SK-N-SH (cell line): ENCODE data around the gene PDGFC. TPM values are rescaled to one million over a fixed set of nuclear protein-coding genes. Genes with fewer than 3 reads are reported as not detected.

Experiments used
- CTCF ChIA-PET: fragments of 300-600, 350-600 bp; formaldehyde crosslinking; extraction: SDS; loops from one replicate; lab custom pipeline; 2021; lab: Yijun Ruan, JAX
- POLR2A ChIA-PET: fragments of 350-600 bp; sonication (Branson Sonifier 250); formaldehyde crosslinking; extraction: SDS; loops from one replicate; lab custom pipeline; 2020; ENCODE audit warnings: antibody characterized with exemption, inconsistent platforms; lab: Yijun Ruan, JAX
- DNase-seq: peaks from one replicate; pipeline ENCODE4 v3.0.0; 2012
- H2AFZ ChIP-seq: fragments of 200-600 bp; sonication (generic); 2 replicates; pipeline ENCODE4 v1.8.1; 2016; ENCODE audit warnings: antibody characterized with exemption, mild to moderate bottlenecking, low read depth
- H3F3A ChIP-seq: fragments of 200-600 bp; sonication (generic); replicated peaks from 2 replicates; pipeline ENCODE3; 2016; ENCODE audit warnings: antibody characterized with exemption, mild to moderate bottlenecking; ENCODE audit not compliant: insufficient read depth
- H3K27ac ChIP-seq, 2 experiments: fragments of 200-500 bp in 1 of 2; fragments of 200-600 bp in 1 of 2; sonication (Bioruptor generic) in 1 of 2; sonication (generic), shearing (Covaris generic) in 1 of 2; 2 replicates each; pipeline versions ENCODE4 v1.5.1 to v1.6.1; 2014 to 2016; ENCODE audit warnings: low read depth in 2 of 2, inconsistent platforms in 1 of 2, low read length in 1 of 2, mild to moderate bottlenecking in 1 of 2, mixed read lengths in 1 of 2
- H3K27me3 ChIP-seq: fragments of 200-600 bp; sonication (generic), shearing (Covaris generic); 2 replicates; pipeline ENCODE4 v1.6.1; 2016; ENCODE audit warnings: mixed run types; ENCODE audit not compliant: insufficient read depth
- H3K36me3 ChIP-seq, 2 experiments: fragments of 200-500 bp in 1 of 2; fragments of 200-600 bp in 1 of 2; sonication (Bioruptor generic) in 1 of 2; sonication (generic) in 1 of 2; replicated peaks in 1 of 2; 2 replicates each; pipeline versions ENCODE3 to v1.5.1; 2014 to 2016; ENCODE audit warnings: low read length in 1 of 2, mild to moderate bottlenecking in 1 of 2; ENCODE audit not compliant: insufficient read depth in 2 of 2, control insufficient read depth in 1 of 2
- H3K4me1 ChIP-seq, 2 experiments: fragments of 200-500 bp in 1 of 2; fragments of 200-600 bp in 1 of 2; sonication (Bioruptor generic) in 1 of 2; sonication (generic), shearing (Covaris generic) in 1 of 2; 2 replicates each; pipeline versions ENCODE4 v1.5.1 to v1.6.1; 2014 to 2016; ENCODE audit warnings: low read depth in 1 of 2, low read length in 1 of 2, mixed run types in 1 of 2; ENCODE audit not compliant: insufficient read depth in 2 of 2, control insufficient read depth in 1 of 2
- H3K4me2 ChIP-seq: fragments of 200-600 bp; sonication (generic), shearing (Covaris generic); 2 replicates; pipeline ENCODE4 v1.6.1; 2017; ENCODE audit warnings: mixed run types
- H3K4me3 ChIP-seq, 2 experiments: fragments of 200-500 bp in 1 of 2; fragments of 200-600 bp in 1 of 2; sonication (Bioruptor generic) in 1 of 2; sonication (generic), shearing (Covaris generic) in 1 of 2; 2 replicates each; pipeline versions ENCODE4 v1.5.1 to v1.8.1; 2014 to 2016; ENCODE audit warnings: low read depth in 2 of 2, inconsistent platforms in 1 of 2, low read length in 1 of 2, mild to moderate bottlenecking in 1 of 2, mixed read lengths in 1 of 2, moderate library complexity in 1 of 2
- H3K79me2 ChIP-seq: fragments of 200-600 bp; sonication (generic); 2 replicates; pipeline ENCODE4 v1.8.1; 2017; ENCODE audit warnings: mild to moderate bottlenecking; ENCODE audit not compliant: insufficient read depth
- H3K9ac ChIP-seq: fragments of 200-600 bp; sonication (generic); 2 replicates; pipeline ENCODE4 v1.6.1; 2017; ENCODE audit warnings: mixed run types
- H3K9me2 ChIP-seq: fragments of 200-600 bp; sonication (generic); 2 replicates; pipeline ENCODE4 v1.6.1; 2017; ENCODE audit warnings: mixed run types
- H3K9me3 ChIP-seq: fragments of 200-600 bp; sonication (generic); 2 replicates; pipeline ENCODE4 v1.6.1; 2017; ENCODE audit warnings: mixed run types, mild to moderate bottlenecking, moderate library complexity
- H4K20me1 ChIP-seq: fragments of 200-600 bp; sonication (generic); 2 replicates; pipeline ENCODE4 v1.6.1; 2017; ENCODE audit warnings: mild to moderate bottlenecking, mixed run types; ENCODE audit not compliant: insufficient read depth
- EP300 ChIP-seq, 2 experiments: IDR thresholded peaks; 2 replicates each; pipeline versions ENCODE4 v1.4.0 to v1.6.1; 2012; ENCODE audit warnings: borderline replicate concordance in 1 of 2, low read depth in 1 of 2, low read length in 1 of 2
- EZH2phosphoT487 ChIP-seq: fragments of 200-600 bp; sonication (generic); IDR thresholded peaks from 2 replicates; pipeline ENCODE4 v1.6.1; 2017; ENCODE audit warnings: low read depth, mixed run types, mild to moderate bottlenecking, antibody characterized with exemption, moderate library complexity, borderline replicate concordance
- FOSL2 ChIP-seq: IDR thresholded peaks from 2 replicates; pipeline ENCODE4 v1.4.0; 2012; ENCODE audit warnings: low read depth, mild to moderate bottlenecking, moderate library complexity, borderline replicate concordance
- GABPA ChIP-seq: IDR thresholded peaks from 2 replicates; pipeline ENCODE4 v1.4.0; 2012; ENCODE audit warnings: low read depth, mild to moderate bottlenecking
- IRF3 ChIP-seq: fragments of 150-350 bp; IDR thresholded peaks from 2 replicates; pipeline ENCODE4 v1.6.1; 2016; ENCODE audit warnings: mild to moderate bottlenecking, low read depth, low read length
- MEF2A ChIP-seq: IDR thresholded peaks from 2 replicates; pipeline ENCODE4 v1.4.0; 2012; ENCODE audit warnings: low read depth, borderline replicate concordance
- POLR2AphosphoS5 ChIP-seq: IDR thresholded peaks from 2 replicates; pipeline ENCODE4 v1.6.1; 2012; ENCODE audit warnings: low read depth, low read length
- SIN3A ChIP-seq: IDR thresholded peaks from 2 replicates; pipeline ENCODE4 v1.6.1; 2012; ENCODE audit warnings: low read depth, mild to moderate bottlenecking, low read length, moderate library complexity, borderline replicate concordance
- SMC3 ChIP-seq: IDR thresholded peaks from 2 replicates; pipeline ENCODE4 v1.6.1; 2012; ENCODE audit warnings: low read depth, low read length, improper control_type of control experiment
- TCF12 ChIP-seq: IDR thresholded peaks from 2 replicates; pipeline ENCODE4 v1.4.0; 2012
- YY1 ChIP-seq: IDR thresholded peaks from 2 replicates; pipeline ENCODE4 v1.4.0; 2012; ENCODE audit warnings: low read depth, mild to moderate bottlenecking
- WGBS: methylation state at CpG from one replicate; pipeline ENCODE4 v1.1.6; 2017; ENCODE audit warnings: low lambda C conversion rate; 5-methylcytosine and 5-hydroxymethylcytosine counted together
- polyA plus RNA-seq, 3 experiments: library from polyadenylated mRNA; depleted of rRNA; stranded (reverse); fragments of >200 nt; gene quantifications; 2 replicates each; pipeline ENCODE4 v1.2.3, GENCODE V29; 2012
- TF ChIP-seq, protein P1 (sequence below): IDR thresholded peaks from 2 replicates; pipeline ENCODE4 v1.4.0; 2012; ENCODE audit warnings: low read depth

Gene PDGFC
- polyA plus RNA-seq, 1 of the 3 experiments (the other 2 are of a cell fraction) = 29.8 TPM

GRCh38 chr4:156961196-156962057, 10.2 kb downstream of the PDGFC start (continued):
- TF ChIP-seq IRF3 (no peak), EP300 (IDR thresholded peaks at IDR 0.05; ENCODE audit: borderline replicate concordance in 1 of 2, low read depth in 1 of 2, low read length in 1 of 2) (no peak)

GRCh38 chr4:156959298-156959702, 12.3 kb downstream of the PDGFC start:
- no peaks in the 10 kb centered on the region for H3K9me2 ChIP-seq
- WGBS = 58% methylated on average over 3 of the region's 3 CpGs
- peak overlapping the region; percentile 36 for H3K4me2 ChIP-seq
- no peak overlapping the region for H3K4me3 ChIP-seq
- no peak for TF ChIP-seq EZH2phosphoT487
- TF ChIP-seq, protein P1, sequence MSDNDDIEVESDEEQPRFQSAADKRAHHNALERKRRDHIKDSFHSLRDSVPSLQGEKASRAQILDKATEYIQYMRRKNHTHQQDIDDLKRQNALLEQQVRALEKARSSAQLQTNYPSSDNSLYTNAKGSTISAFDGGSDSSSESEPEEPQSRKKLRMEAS = no peak
- no peak for TF ChIP-seq MEF2A
- TF ChIP-seq SIN3A = no peak
- TF ChIP-seq GABPA = no peak
- TF ChIP-seq YY1 = no peak
- TF ChIP-seq POLR2AphosphoS5 = no peak
- no peak for TF ChIP-seq FOSL2
- TF ChIP-seq SMC3 = no peak
- TF ChIP-seq TCF12 = no peak
- peaks cover 0 to 71% of the 10 kb centered on the region in 2 experiments for H3K4me1 ChIP-seq
- H3K79me2 ChIP-seq = peaks cover 100% of the 10 kb centered on the region
- H3K36me3 ChIP-seq = no peaks in the 10 kb centered on the region
- peak overlapping the region; percentile 34 to 49; a peak in 3 of 4 replicates for H3K27ac ChIP-seq
- DNase-seq = no peak
- H3K27me3 ChIP-seq = no peaks in the 10 kb centered on the region
- peaks cover 7% of the 10 kb centered on the region for H3F3A ChIP-seq
- no peaks in the 10 kb centered on the region for H3K9me3 ChIP-seq
- ChIA-PET POLR2A (no interaction called here), CTCF (interaction anchor here (4.4 kb wide), 1 partner anchor 10 kb away, joined by 23 read pairs; the partner anchor contains the start of gene PDGFC)
- H3K9ac ChIP-seq = peak overlapping the region; percentile 2; the same call in 1 of the 2 replicates
- H2AFZ ChIP-seq = no peak overlapping the region
- no peaks in the 10 kb centered on the region for H4K20me1 ChIP-seq
